ENCODE measurements around the gene DCAF4L1.

DCAF4L1 gene

GRCh38 chr4:41990365-41991111, 9.0 kb downstream of the DCAF4L1 start, which contains the start of gene SLC30A9:
TSS of gene SLC30A9 (plus strand) at chr4:41990530. CDS start at chr4:41990652, 122 bp downstream.
- peak; percentile 96 for DNase-seq (ENCODE audit: low spot score)

DNA sequence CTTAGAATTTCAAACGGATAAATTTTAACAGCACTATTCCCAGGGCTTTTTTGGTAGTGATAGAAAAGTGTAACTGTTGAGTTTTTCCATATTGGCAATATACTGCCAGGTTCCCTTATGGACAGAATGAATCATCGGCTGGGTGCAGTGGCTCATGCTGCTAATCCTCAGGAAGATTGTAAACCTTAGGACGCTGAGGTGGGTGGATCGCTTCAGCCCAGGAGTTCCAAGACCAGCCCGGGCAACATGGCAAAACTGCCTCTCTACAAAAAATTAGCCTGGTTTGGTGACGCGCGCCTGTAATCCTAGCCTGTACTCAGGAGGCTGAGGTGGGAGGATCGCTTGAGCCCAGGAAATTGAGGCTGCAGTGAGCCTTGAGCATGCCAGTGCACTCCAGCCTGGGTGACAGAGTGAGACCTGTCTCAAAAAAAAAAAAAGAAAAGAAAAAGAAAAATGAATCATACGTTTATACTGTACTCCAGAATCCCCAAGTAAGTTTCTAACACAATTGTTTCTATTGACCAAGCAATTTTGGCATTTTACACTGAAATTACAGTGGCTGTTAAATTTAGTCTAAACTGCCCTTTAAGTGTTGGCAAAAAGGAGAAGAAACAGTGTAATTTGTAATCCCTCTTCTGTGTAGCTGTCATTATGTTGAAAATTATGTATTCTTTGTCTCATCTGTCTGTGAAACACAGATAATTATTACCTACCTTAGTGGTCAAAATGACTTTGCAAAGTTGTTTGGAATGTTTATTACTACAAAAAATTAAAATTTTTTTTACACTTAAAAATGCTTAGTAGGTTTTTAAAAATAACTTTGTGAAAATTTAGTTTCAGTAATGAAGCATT, 10.6 kb downstream of the DCAF4L1 start:
- no peak for DNase-seq (ENCODE audit: low spot score)

DNA sequence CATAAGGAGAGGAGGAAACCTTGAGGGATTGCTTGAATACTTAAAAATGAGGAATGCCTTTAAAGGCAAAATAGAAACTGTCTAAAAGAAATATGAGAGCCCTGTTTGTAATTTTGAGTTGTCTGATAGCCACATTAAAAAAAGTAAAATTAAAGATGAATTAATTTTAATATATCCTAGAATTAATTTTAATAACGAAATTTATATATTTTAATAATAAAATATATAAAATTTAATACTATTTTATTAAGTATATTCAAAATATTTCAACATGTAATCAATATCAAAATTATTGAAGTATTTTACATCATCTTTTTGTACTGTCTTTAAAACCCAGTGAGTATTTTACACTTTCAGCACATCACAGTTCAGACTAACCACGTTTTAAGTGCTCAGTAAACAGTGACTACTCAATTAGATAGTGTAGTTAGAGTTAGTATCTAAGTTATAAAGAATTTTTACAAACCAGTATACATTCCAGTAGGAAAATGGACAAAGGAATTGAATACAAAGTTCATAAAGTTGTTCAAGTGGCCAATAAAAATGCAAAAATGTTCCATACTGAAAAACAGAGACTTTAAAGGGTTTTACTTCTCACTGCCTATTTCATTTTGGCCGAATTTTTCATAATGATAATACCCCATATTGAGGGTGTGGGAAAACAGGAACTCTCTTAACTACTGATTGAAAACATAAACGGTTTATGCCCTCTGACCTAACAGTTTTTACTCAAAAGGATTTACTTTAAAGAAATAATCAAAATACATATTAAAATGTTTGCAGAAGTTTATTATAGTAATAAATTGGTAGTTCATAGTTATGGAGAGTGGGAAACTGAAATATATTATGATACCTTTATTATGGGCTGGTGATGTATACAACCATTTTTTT, 11.7 kb downstream of the DCAF4L1 start:
- no peak for DNase-seq (ENCODE audit: low spot score)

GRCh38 chr4:41994461-41994985, 13.0 kb downstream of the DCAF4L1 start:
- no peak for DNase-seq (ENCODE audit: low spot score)

DNA sequence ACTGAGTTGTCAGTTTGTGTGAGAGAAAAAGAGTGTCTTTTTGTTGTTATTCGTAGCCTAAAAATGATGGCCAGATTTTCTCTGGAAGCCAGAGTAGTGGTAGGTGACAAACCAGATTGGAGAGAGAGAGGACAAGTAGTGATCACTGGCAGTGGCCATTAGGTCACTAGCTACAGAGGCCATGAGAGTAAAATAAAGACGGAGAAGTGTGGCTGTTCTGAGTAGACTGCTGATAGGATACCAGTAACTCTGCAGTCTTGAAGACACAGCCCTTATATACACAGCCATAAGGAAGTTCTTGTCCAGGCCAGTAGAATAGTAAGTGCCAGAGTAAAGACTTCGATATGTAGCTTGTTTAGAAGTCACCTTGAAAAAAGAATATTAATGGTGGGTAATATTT, 16.5 kb downstream of the DCAF4L1 start:
- no peak for DNase-seq (ENCODE audit: low spot score)

- DNase-seq (ENCODE audit: low spot score): no peak
These were observed 17.8 kb downstream of the DCAF4L1 start for GRCh38 chr4:41999321-41999720.

DNA sequence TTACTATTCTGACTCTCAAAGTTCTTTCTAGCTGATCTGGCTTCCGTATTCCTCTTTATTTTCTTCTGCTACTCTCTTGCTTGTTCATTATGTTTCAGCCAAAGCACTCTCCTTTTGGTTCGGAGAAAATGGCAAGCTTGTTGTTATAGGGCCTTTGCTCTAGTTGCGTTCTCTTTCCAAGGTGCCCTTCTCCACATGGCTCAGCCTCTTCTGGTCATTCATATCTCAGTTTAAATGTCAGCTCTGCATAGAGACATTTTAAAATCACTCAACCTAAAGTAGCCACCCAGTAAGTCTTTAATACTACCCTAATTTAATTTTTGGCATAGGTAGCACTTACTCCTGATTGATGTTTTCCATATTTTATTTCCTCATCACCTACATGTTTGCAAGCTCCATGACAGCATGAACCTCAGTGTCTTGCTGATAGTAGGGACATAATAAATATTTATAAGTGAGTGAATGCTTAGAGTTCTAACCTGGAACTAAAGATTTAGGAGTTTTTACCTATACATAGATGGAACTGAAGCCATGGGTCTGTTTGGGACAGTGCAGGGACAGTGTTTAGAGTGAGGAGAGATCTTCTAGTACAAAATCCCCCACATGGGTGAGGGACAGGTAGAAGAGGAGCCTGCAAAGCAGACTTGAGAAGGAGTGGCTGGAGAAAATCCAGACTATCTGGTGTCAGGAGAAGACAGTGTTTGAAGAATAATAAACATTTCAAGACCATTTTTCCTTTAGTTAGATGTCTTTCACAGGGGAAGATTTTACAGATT, 26.6 kb downstream of the DCAF4L1 start:
- DNase-seq (ENCODE audit: low spot score): no peak

- DNase-seq (ENCODE audit: low spot score): no peak
These were observed 33.9 kb downstream of the DCAF4L1 start for GRCh38 chr4:42015438-42015837.

GRCh38 chr4:42018451-42018850, 36.9 kb downstream of the DCAF4L1 start:
- DNase-seq (ENCODE audit: low spot score): no peak

Measured in globus pallidus (tissue), 1 donor.